Stimulated activated CD8-positive, alpha-beta memory T cell treated with anti-CD3 and anti-CD28 coated beads, Interleukin-2, amount 100 ng/mL, for 48 hours (primary cell): ENCODE results near the gene HMX1.

ENCODE experiments used
- DNase-seq, 2 donors: peaks; one replicate each; pipeline ENCODE4 v3.0.0-alpha.2; 2020; ENCODE audit warnings: low read depth in 2 of 2

The HMX1 gene

DNA sequence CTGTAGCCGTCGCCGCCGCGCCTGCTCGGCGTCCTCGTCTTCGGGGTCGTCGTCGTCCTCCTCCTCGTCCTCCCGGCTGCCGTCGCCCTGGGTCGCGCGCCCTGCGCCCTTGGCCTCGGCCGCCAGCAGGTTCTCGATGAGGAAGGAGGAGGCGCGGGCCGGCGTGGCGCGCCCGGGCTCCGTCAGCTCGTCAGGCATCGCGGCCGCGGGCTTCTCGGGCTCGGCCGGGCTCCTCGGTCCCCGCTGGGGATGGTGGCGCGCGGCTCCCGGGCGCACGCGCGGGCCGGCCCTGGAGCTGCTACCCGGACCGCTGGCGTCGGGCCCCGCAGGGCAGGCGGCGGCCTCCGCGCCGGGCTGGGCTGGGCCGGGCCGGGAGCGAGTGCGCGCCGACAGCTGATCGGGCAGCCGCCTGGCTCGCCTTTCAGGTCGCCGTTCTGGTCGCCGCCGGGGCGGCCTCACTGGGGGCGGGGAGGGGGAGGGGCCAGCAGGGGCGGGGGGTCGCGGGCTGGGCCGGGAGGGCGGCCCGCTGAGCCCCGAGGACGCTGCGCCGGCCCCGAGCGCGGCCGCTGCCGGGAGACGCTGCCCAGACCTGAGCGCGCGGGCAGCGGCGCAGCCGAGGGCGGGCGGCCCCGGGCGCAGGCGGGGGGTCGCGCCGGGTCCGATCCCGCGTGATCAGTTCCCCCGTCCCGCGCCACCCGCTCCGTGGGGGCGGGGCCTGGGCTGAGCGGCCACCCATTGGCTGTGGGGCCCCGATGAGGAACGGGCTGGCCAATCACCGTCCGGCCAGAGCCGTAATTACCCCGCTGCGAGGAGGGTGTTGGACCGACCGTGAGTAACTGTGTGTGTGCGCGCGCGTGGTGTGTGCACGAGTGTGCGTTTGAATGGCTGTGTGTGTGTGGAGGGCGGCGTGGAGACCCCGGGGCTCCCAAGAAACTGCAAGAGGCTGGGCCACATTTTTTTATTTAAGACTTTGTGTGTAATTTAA, at the start of gene HMX1:
Gene HMX1, minus strand, starts transcription at position 423 of the 985 bp plus-strand sequence. Its CDS starts 225 bp downstream, at position 198.
- no peak for DNase-seq

DNA sequence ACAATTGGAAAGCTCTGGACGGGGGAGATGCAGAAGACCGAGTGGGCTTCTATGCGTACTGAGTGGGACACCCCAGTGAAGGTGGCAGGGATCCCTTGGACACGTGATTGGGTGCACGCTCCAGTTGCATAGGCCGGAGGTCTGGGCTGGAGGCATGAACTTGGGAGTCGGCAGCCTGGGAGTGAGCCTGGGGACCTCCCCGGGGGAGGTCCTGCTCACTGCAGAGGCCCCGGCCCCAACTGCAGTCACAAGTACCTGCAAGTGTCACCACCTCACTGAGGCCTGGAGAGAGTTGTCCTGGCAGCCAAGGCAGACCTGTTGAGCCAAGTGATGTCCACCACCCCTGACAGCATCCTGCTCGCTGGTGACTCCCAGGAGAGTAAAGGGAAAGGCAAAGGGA, 49.3 kb upstream of the HMX1 start:
- DNase-seq = no peak

DNA sequence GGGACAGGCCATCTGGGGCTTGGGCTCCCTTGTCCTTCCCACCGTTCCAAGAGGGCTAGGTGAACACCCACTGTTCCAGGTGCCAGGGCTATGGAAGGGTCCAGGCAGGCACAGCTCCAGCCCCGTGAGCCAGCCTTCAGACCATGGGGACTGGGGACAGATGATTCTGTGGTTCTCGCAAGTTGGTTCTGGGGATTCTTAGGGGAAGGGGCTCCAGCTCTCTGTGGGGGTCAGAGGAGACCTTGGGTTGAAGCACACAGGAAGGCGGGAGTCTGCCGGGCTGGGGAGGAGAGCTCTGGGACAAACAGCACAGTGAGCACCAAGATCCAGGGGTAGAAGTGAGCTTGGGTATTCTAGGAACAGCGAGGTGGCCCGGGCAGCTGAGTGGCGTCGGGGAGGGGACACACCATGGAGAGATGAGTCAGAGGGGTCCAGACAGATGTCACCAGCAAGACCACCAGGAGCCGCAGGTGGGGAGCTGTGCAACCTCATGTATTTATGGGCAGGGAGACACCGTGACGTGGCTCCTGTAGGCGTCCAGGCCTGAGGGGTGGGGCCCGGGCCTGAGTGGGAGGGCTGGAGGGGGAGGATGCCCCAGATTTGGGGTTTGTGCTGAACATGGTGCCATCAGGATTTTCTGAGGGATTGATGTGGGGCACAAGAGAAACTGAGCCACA, 48.8 kb upstream of the HMX1 start:
- DNase-seq = no peak

DNA sequence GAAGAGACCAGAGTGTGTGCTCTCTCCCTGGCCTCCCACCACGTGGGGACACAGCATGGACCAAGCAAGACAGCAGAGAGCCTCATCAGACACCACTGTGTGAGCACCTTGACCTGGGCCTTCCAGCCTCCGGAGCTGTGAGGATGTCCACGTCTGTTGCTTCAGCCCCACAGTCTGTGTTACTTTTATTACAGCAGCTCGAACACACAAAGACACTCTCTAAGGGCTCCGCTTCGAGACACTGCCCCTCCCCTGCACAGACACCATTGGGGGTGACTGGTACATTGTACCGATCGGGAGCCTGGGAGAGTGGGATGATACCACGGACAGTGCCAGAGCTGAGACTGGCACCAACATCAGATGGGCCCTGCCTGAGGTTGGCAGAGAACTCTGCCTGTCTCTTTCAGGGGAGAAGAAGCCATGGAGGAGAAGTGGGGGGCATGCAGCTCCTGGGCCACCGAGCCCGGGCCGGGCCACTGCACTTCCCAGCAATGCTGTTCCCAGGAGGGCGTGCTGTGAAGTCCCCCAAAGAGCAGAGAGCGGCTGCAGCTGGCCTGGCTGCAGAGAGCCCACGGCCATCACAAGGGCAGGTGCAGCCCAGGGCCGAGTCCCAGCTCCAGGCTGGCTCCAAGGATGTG, 48.1 kb upstream of the HMX1 start:
- no peak for DNase-seq

DNA sequence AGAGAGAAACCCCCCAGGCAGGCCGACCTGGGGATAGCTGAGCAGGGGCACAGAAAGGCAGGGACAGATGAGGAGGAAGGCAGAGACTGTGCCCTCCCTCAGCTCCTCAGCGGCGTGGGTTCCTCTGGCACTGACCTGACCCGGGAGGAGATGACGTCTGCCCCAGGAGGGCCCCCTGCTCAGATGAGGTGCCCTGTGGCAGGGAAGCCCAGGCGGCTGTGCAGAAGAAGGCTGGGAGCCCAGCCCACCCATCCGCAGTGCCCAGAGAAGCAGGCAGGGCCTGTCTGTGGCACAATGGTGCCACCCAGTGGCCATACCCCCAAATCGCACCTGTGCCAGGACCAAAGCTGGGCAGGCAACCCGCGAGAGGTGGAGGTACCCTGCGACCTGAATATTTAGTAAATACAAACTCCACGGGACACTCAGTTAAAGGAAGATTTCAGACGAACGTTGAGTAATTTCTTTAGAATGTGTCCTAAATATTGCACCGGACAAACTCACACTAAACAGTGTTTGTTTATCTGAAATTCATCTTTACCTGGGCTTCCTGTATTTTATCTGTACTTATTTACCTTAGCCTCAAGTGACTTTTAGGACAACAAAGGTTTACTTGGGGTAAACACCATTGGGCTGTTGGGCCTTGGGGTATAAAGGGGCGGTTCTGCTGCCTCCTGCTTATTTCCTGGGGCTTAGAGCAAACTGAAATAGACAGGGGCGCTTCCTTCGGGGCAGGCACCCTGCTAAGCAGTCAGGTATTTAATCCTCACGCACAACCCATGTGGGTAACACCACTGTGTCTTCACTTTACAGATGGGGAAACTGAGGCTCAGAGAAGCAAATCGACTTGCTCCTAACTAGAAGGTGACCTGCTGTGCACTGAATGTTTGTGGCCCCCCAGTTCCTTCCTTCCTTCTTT, 46.5 kb upstream of the HMX1 start:
- DNase-seq = peak; percentile 54 to 69

DNA sequence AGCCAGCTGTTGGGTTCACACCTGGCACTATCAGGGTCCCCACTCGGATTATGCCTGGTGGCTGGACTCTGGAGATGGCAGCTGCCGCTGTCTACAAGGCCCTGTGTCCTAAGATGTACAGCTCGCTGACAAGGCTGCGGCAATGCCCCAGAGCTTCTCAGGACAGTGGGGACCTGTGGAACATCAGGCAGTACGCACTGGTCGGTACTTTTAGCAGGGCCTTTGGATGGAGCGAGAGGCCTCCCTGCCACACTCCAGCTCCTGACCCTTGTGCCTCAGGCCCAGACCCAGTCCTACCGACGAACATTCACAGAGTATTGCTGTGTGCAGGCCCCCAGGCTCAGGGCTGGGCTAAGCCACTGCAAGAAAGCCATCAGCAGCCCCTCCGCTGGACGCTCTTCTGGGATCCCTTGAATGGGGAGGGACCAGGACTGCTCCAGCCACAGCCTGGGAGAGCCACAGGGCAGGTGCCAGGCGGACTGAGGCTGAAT, 45.7 kb upstream of the HMX1 start:
- no peak for DNase-seq

DNA sequence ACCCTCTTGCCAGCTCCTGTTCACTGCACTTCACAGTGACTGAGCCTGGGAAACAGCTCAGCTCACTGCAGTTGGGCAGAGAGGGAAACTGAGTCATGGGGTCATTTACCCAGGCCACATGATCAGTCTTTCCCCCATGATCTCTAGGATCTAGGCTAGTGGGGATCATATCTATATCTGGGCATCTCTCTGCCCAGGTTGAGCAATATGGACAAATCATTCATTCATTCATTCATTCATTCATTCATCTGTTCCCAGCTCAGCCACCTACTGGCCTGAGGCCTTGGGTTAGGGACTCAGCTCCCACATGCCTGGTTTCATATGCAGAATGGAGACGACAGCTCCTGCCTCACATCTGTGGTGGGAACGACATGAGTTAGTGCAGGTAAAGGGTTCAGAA, 45.3 kb upstream of the HMX1 start:
- no peak for DNase-seq

DNA sequence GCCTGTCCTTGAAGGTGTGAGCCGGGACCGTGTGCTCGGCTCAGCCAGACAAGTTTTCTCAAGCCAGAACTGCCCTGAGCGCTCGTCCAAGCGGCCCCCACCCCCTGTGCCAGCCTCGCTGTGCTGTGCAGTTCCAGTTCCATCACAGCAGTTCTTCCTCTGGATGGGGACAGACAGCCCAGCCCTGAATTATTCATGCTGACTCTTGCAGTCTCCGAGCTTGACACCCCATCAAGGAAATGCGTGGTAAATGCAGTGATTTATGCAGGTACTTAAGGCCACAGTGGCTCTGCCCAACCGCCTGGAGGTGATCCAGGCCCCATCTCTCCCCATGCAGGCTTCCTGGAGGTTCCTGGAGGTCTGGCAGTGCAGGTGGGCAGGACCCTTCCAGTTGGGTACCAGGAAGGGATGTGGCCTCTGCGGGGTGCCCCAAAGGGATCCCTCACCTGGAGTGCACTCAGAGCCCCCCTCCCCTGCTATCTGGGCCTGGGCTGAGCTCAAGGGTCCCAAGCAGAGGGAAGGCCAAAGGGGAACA, 44.8 kb upstream of the HMX1 start:
- no peak for DNase-seq

DNA sequence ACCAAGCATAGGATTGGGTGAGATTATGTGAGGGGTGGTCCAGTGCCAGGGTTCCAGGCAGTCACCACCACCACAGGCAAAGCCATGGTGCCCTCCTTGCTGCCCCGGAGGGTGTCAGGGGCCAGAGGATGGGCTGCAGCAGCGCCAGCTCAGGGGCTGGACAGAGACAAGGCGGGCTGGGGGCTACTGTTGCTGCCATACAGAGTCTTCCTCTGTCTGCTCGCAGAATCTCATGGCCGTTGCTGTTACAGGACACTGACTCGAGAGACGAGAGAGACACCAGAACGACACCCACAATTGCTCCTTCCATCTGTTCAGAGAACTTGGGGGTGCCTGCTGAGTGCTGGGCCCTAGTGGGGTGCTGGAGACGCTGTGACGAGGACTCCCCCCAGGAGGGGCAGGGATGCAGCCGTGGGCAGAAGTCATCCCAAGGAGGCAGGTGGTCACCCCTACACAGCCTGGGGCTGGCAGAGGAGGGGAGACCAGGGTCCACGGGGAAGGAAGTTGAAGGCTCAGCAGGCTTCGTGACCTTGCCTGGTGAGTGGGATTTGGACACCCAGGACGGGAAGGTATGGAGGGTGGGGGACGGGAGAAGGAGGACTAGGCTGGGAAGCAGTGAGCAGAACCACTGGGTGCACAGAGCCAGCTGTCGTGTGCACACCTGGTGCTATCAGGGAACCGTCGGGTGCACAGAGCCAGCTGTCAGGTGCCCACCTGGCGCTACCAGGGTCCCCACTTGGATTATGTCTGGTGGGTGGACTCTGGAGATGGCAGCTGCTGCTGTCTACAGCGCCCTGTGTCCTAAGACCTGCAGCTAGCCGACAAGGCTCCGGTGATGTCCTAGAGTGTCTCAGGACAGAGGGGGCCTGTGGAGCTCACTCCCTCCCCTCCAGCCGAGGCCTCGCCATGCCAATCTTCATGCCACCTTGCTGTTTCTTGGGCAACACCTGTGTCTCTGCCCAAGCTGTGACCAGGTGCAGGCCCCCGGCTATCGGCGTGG, 43.9 kb upstream of the HMX1 start:
- no peak for DNase-seq

DNA sequence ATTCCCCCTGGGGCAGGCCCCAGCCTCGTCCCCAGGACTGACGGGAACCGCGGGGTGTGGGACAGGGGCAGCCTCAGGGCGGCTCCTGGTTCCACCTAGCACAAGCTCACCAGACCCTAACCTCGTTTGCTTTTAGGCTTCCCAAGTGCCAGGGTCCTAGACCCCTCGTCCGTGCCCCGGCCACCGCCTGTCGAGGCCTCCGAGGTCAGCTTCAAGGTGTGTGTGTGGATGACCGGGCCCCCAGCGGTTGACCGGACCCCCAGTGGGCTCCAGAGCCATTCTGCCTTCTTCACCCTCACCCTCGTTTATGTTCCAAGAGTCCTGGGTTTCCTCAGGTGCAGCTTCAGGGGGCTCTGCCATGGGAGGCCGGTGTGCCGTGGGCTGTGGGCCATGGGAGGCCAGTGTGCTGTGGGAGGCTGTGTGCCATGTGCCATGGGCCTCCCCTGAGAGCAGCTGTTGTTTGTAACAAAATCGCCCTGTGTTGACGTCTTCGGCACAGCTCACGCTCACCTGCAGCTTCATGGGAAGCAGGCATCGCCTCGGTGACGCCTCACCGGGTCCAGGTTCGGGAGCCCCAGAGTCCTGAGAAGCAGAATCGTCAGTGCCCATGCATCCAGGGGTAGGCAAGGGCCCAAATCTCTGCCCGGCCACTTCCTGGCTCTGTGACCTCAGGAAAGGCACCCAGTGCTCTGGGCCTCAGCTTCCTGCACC, 43.0 kb upstream of the HMX1 start:
- DNase-seq = no peak

DNA sequence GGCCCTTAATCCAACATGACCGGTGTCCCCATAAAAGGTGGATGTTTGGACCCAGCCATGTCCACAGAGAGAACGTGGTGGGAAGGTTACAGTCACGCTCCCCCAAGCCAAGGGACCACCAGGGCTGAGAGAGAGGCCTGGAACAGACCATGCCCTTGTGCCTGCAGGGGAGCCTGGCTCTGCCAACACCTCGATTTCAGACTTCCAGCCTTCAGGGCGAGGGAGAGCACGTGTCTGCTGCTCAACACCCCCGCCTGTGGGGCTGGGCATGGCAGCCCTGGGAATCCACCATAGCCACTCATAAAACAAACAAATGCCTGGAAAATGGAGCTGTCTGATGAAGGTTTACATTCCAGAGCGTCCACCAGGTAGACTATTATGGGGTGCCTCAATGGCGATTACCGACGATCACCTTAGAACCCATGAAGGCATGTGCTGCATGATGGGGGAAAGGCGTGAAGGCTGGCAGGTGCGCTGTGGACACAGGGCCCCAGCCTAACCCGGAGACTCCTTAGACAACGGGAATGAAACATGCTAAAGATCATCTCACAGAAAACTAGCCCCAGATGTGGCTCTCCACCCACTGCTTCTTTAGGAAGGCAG, 42.3 kb upstream of the HMX1 start:
- no peak for DNase-seq

DNA sequence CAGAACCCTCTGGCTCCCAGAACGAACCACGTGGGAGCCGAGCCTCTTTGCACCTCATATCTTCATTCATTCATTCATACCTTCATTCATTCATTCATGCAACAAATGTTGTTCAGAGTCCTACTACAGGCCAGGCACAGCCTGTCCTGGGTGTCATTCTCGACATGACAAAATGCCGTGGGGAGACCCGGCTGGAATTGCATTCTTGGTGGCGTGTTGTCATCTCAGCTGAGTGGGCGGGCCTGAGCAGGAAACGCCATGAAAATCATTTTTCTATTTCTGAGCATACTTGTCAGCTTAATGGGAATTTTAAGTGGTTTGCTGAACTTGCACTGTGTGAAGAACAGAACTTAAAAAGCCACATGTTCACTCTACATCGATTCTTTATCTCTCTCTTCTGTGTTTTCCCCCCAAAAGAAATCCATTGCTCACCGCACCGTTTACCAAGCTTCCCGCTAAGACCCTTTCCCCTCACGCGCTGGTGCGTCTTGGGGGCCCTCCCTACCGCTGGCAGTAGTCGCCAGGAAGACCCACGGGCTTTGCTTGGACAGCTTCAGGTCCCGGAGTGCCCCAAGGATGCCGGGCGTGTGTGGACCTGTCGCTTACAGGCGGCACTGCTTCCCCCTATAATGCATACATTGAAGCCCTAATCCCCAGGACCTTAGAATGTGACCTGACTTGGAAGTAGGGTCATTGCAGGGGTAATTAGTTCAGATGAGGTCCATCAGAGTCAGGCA, 41.6 kb upstream of the HMX1 start:
- no peak for DNase-seq

DNA sequence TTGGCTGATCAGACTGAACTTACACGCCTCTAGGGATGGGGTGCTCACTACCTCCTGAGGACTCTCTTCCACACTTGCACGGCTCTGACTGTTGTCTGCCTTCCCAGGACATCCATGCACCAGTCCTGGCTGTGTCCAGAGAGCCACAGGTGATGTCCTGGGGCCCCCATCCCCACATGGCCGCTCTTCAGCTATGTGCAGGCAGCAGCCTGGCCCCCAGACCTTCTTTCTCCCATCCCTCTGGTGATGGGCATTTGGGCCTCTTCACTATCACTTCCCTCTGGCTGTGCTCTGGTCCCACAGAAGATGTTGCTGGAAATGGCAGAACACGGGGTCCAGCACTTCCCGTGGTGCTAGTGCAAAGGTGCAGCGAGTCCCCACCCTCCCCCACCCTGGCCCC, 40.9 kb upstream of the HMX1 start:
- DNase-seq = no peak

DNA sequence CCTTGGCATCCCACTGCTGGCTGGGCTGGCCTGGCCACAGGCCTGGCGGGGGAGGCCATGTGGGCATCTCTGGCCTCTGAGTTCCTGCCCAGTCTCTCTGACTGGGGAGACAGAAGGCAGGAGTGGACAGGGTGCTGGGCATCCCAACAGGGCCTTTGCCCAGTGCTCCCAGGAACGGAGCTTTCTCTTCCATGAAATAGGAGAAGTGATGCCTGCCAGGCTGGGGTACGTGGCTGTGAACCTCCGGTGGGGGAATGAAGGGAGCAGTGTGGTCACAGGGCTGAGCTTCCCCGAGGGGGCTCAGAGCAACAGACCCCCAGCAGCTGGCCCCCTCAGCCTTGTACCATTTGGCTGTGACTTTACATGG, 40.4 kb upstream of the HMX1 start:
- DNase-seq = no peak

DNA sequence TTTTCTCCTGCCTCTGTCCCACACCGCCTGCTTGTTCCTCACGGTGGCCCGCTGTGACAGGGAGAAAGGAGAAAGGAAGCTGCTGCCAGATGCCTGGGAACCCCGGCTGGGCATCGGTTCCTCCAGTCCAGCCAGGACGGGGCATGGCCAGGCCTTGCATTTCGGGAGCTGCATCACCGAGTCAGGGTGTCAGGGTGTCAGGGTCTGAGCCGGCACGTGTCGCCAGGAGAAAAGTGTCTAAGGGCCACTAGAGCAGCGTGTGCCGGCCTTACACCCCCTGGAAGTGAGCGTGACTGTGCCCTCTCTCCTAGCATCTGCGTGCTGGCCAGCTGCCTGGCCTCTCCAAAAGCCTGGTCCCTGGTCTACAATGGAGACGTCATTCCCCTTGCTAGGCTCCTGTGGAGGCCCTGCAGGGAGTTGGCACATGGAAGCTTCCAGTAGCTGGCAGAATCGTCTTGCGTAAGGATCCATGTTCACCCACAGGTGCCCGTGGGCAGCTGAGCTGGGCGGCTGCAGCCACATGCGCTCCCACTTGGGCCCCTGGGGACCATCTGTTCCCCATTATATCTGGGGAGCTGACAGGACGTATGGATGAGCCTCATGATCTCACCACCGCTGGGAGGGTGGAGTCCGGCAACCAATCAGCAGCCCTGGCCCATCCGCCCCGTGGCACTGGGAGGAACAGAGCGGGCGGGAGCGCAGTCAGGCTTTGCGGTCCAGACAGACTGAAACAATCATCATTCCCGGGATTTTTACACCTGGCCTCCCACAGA, 39.9 kb upstream of the HMX1 start:
- no peak for DNase-seq

DNA sequence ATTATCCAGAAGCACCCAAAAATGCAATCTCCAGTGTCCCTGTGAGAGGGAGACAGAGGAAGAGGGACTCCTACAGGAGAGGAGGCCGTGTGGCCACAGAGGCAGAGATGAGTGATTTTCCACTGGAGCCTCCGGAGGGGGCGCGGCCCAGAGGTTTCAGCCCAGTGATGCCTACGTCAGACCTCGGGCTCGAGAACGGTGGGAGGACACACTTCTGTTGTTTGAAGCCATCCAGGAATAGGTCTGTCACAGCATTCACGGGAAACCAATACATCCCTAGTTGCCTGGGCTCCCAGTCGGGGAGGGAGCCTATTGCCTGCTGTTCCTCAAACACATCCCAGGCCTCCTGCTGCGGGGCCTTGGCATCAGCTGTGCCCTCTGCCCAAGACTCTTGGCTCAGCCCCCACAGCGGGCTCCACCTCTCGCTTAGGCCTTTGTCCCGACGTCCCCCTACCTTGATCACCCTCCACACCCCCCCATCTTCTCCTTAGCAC, 39.2 kb upstream of the HMX1 start:
- no peak for DNase-seq
